Common myeloid progenitor, CD34-positive (primary cell): ENCODE data around the gene ENKD1.

Experiments used
- CTCF ChIA-PET: fragments of 350-600 bp; sonication (Branson Sonifier 250); formaldehyde crosslinking; loops from one replicate; lab custom pipeline; 2021; ENCODE audit warnings: antibody characterized with exemption; lab: Charles Lee
- POLR2A ChIA-PET: fragments of 350-600 bp; sonication (Branson Sonifier 250); formaldehyde crosslinking; loops from one replicate; lab custom pipeline; 2021; ENCODE audit warnings: antibody characterized with exemption; lab: Charles Lee
- DNase-seq, 3 donors: peaks; one replicate each; pipeline versions ENCODE4 v3.0.0 to v3.0.0-alpha.2; 2013
- H3K27ac ChIP-seq, 2 experiments: 1 replicate in 1 of 2; 2 replicates in 1 of 2; pipeline ENCODE4 v1.7.0; 2013; ENCODE audit warnings: inconsistent platforms in 2 of 2, low read length in 2 of 2, mild to moderate bottlenecking in 2 of 2, low read depth in 1 of 2, moderate library complexity in 1 of 2; ENCODE audit not compliant: severe bottlenecking in 2 of 2, insufficient read depth in 1 of 2, poor library complexity in 1 of 2
- H3K27me3 ChIP-seq, 5 experiments: replicated peaks in 2 of 5; 1 replicate in 3 of 5; 2 replicates in 2 of 5; pipeline versions ENCODE4 v1.6.1 to v1.7.0; 2013; ENCODE audit warnings: low read length in 4 of 5, mild to moderate bottlenecking in 2 of 5, moderate library complexity in 2 of 5, inconsistent platforms in 1 of 5; ENCODE audit not compliant: insufficient read depth in 5 of 5, control insufficient read depth in 4 of 5
- H3K36me3 ChIP-seq, 4 experiments: 1 replicate in 2 of 4; 2 replicates in 2 of 4; pipeline versions ENCODE4 v1.6.1 to v1.7.0; 2013; ENCODE audit warnings: low read length in 3 of 4, control low read depth in 1 of 4, mild to moderate bottlenecking in 1 of 4; ENCODE audit not compliant: control insufficient read depth in 4 of 4, insufficient read depth in 4 of 4
- H3K4me1 ChIP-seq, 4 experiments: 1 replicate in 3 of 4; 2 replicates in 1 of 4; pipeline versions ENCODE4 v1.6.1 to v1.7.1; 2013; ENCODE audit warnings: low read length in 3 of 4, mild to moderate bottlenecking in 3 of 4, control low read depth in 1 of 4, inconsistent platforms in 1 of 4, moderate library complexity in 1 of 4; ENCODE audit not compliant: control insufficient read depth in 4 of 4, insufficient read depth in 4 of 4; ENCODE audit errors: control extremely low read depth in 1 of 4
- H3K4me3 ChIP-seq, 7 experiments: 1 replicate in 4 of 7; 2 replicates in 3 of 7; pipeline versions ENCODE4 v1.5.1 to v1.7.0; 2013; ENCODE audit warnings: mild to moderate bottlenecking in 7 of 7, low read length in 6 of 7, moderate library complexity in 6 of 7, inconsistent platforms in 2 of 7, low read depth in 2 of 7, control low read depth in 1 of 7; ENCODE audit not compliant: insufficient read depth in 4 of 7, control insufficient read depth in 1 of 7; ENCODE audit errors: extremely low read depth in 1 of 7
- H3K9me3 ChIP-seq, 5 experiments: 1 replicate in 4 of 5; 2 replicates in 1 of 5; pipeline versions ENCODE4 v1.6.1 to v1.7.1; 2013; ENCODE audit warnings: low read length in 4 of 5, mild to moderate bottlenecking in 2 of 5, inconsistent platforms in 1 of 5, low read depth in 1 of 5, moderate library complexity in 1 of 5; ENCODE audit not compliant: control insufficient read depth in 4 of 5, insufficient read depth in 2 of 5; ENCODE audit errors: control extremely low read depth in 1 of 5
- WGBS: methylation state at CpG from one replicate; pipeline ENCODE4 v1.1.5; 2013; ENCODE audit not compliant: insufficient coverage; 5-methylcytosine and 5-hydroxymethylcytosine counted together

Gene ENKD1

GRCh38 chr16:67652578-67653127 lies 13.9 kb downstream of the ENKD1 start:
- H3K4me1 ChIP-seq: peaks cover 0 to 2% (median 0%) of the 10 kb centered on the region in 4 experiments
- peaks cover 11 to 79% (median 61%) of the 10 kb centered on the region in 4 experiments for H3K36me3 ChIP-seq
- no peak for DNase-seq
- no peaks in the 10 kb centered on the region for H3K27me3 ChIP-seq
- H3K27ac ChIP-seq: no peak overlapping the region
- WGBS: 89% methylated on average over 21 of the region's 59 CpGs
- CTCF ChIA-PET: interaction anchor here (1.2 to 12.2 kb wide), 2 partner anchors 10 to 133 kb away, joined by 4 to 113 read pairs; no protein-coding TSS in a partner anchor
- POLR2A ChIA-PET: no interaction called here
- H3K9me3 ChIP-seq: no peaks in the 10 kb centered on the region
- peak overlapping the region in 1 of 7 experiments; percentile 11 for H3K4me3 ChIP-seq

DNA sequence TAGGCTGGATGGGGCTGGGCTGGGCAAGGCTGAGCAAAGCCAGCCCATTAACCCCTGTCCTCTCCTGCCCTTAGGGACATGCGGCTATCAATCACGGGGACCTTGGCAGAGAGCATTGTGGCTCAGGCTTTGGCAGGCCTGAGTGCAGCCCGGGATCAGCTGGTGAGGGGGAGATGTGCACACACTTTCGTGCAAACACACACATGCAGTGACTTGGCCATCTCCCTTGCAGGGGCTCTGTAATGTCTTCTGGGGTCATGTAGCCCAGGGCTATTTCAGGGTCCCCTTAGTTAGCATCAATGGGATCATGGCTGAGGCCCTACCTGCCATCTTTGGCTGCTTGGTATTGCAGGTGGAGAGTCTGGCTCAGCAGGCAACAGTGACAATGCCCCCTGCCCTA lies 14.7 kb downstream of the ENKD1 start:
- H3K27ac ChIP-seq: no peak overlapping the region

GRCh38 chr16:67651039-67651438 lies 15.5 kb downstream of the ENKD1 start:
- CTCF ChIA-PET: interaction anchor here (0.9 to 12.2 kb wide), 6 partner anchors 8 to 131 kb away, joined by 3 to 113 read pairs (median 4); partner anchors contain the start of gene ACD
- DNase-seq: no peak
- H3K36me3 ChIP-seq: peaks cover 6 to 78% (median 59%) of the 10 kb centered on the region in 4 experiments
- H3K4me3 ChIP-seq: no peak overlapping the region
- 89% methylated on average over 6 of the region's 7 CpGs for WGBS
- H3K4me1 ChIP-seq: peaks cover 0 to 4% (median 2%) of the 10 kb centered on the region in 4 experiments
- H3K27me3 ChIP-seq: no peaks in the 10 kb centered on the region
- no peak overlapping the region for H3K27ac ChIP-seq
- no peaks in the 10 kb centered on the region for H3K9me3 ChIP-seq
- POLR2A ChIA-PET: no interaction called here

More for the DNA sequence above, 14.7 kb downstream of the ENKD1 start:
- Histone ChIP-seq H3K4me3 (no peak overlapping the region), H3K27me3 (no peaks in the 10 kb centered on the region), H3K4me1 (peaks cover 0 to 2% (median 0%) of the 10 kb centered on the region in 4 experiments), H3K36me3 (peaks cover 7 to 78% (median 60%) of the 10 kb centered on the region in 4 experiments), H3K9me3 (no peaks in the 10 kb centered on the region)
- ChIA-PET POLR2A (no interaction called here), CTCF (interaction anchor here (0.6 to 12.2 kb wide), 5 partner anchors 8 to 132 kb away, joined by 3 to 113 read pairs (median 4); partner anchors contain the start of gene ACD)
- no peak for DNase-seq
- 100% methylated on average over 4 of the region's 4 CpGs for WGBS

- Histone ChIP-seq H3K4me1 (peaks cover 0 to 14% (median 12%) of the 10 kb centered on the region in 4 experiments), H3K36me3 (peaks cover 6 to 72% (median 55%) of the 10 kb centered on the region in 4 experiments), H3K27me3 (no peaks in the 10 kb centered on the region), H3K9me3 (no peaks in the 10 kb centered on the region), H3K27ac (no peak overlapping the region), H3K4me3 (no peak overlapping the region)
- ChIA-PET POLR2A (no interaction called here), CTCF (interaction anchor here (0.8 to 12.2 kb wide), 6 partner anchors 9 to 130 kb away, joined by 3 to 113 read pairs (median 4); partner anchors contain the start of gene ACD)
- 89% methylated on average over 7 of the region's 8 CpGs for WGBS
- DNase-seq: no peak
Measured at GRCh38 chr16:67650023-67650422, 16.5 kb downstream of the ENKD1 start.

DNA sequence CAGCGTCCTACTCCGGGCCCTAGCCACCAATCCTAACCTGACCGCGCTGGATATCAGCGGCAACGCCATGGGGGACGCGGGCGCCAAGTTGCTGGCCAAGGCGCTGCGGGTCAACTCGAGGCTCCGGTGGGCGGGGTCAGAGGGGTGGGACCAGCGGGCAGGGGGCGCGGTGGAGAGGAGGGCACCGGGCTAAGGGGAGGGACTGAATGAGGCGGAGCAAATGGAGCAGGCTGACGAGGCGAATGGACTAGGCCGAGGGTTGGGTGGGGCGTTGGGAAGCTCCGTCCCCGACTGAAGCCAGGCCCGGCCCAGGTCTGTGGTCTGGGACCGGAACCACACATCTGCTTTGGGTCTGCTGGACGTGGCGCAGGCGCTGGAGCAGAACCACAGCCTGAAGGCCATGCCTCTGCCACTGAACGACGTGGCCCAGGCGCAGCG lies 17.0 kb downstream of the ENKD1 start:
- Histone ChIP-seq H3K36me3 (peaks cover 6 to 67% (median 51%) of the 10 kb centered on the region in 4 experiments), H3K4me3 (no peak overlapping the region), H3K9me3 (no peaks in the 10 kb centered on the region), H3K27me3 (no peaks in the 10 kb centered on the region), H3K4me1 (peaks cover 0 to 16% (median 13%) of the 10 kb centered on the region in 4 experiments), H3K27ac (no peak overlapping the region)
- ChIA-PET POLR2A (no interaction called here), CTCF (interaction anchor here (0.8 to 12.2 kb wide), 3 partner anchors 10 to 130 kb away, joined by 4 to 113 read pairs (median 10); partner anchors contain the start of gene ACD)
- 97% methylated on average over 29 of the region's 34 CpGs for WGBS
- no peak for DNase-seq

GRCh38 chr16:67648764-67649407 lies 17.7 kb downstream of the ENKD1 start:
- H3K4me1 ChIP-seq: peaks cover 0 to 22% (median 19%) of the 10 kb centered on the region in 4 experiments
- no peaks in the 10 kb centered on the region for H3K27me3 ChIP-seq
- 98% methylated on average over 35 of the region's 35 CpGs for WGBS
- POLR2A ChIA-PET: no interaction called here
- peaks cover 6 to 61% (median 47%) of the 10 kb centered on the region in 4 experiments for H3K36me3 ChIP-seq
- no peaks in the 10 kb centered on the region for H3K9me3 ChIP-seq
- no peak overlapping the region for H3K4me3 ChIP-seq
- CTCF ChIA-PET: interaction anchor here (5.4 to 12.2 kb wide), 4 partner anchors 10 to 129 kb away, joined by 46 to 113 read pairs (median 72); partner anchors contain the start of genes ACD, C16orf86, ENKD1 and PARD6A
- no peak overlapping the region for H3K27ac ChIP-seq
- no peak for DNase-seq
